Measurements from ENCODE around the gene ZNF609.
"Not testable (repeated sequence)": the region's sequence is repeated elsewhere in the genome, so short reads cannot be mapped to it uniquely, and the experiment has no call there.

Gene ZNF609

DNA sequence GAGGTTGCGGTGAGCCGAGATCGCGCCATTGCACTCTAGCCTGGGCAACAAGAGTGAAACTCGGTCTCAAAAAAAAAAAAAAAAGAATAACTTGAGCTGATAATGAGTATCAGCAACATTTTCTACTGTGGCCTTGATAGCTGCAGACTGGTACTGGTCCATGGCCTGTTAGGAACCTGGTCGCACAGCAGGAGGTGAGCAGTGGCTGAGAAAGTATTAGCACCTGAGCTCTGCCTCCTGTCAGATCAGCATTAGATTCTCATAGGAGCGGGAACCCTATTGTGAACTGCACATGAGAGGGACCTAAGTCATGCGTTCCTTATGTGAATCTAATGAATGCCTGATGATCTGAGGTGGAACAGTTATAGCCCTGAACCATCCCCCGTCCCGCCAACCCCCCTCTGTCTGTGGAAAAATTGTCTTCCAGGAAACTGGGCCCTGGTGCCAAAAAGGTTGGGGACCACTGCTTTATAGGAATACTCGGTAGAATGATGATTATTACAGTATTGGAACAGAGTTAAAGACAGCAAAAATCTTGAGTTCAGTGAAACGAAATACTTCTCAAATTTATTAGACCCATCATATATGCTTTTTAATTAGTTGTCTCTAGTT is 126.0 kb downstream of the ZNF609 start:
- DNase-seq (ENCODE audit: low spot score): no peak

DNA sequence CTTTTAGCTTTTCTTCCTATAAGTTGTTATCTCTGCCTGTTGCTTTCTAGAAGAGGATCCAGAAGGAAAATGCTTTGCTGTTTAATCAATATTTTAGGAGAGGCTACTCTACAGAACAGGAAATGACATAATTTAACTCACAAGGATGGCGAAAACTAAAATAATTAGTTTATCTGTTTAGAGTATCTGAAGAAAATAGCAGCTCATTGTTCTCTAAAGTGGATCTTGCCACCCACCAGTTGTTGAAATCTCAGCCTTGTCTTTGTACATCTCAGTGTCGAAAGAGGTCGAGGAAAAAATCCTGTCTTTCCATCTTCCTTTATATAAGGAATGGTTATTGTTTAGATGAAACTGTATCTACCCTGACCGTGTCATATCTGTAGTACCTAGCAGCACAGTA is 126.6 kb downstream of the ZNF609 start:
- no peak for DNase-seq (ENCODE audit: low spot score)

DNA sequence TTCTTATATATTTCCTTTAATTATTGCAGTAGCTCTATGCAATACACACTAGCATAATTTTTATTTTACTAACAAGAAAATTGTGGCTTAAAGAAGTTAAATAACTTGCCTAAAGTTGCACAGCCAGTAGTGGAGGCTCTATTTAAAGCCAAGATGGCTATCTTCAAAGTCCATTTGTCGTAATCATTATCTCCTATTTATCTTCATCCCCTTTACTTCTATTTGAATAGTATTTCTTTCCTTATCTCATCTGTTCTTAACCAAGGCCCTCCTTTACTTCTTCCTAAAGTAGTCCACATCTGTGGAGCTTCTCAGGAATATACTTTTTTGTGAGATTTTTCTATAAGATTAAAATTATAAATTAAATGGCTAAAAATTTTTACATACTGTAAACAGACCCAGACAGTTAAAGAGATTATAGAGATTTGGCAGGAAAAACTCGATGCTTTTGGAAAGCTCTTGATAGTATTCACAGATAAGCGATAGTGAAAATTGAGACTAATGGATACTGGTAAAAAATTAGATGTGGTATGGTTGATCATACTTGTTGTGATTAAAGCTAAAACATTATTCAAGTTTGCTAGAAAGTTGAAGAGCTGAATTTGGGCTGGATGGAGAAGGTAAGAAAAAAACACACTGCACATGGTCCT is 129.2 kb downstream of the ZNF609 start:
- DNase-seq (ENCODE audit: low spot score): no peak

DNA sequence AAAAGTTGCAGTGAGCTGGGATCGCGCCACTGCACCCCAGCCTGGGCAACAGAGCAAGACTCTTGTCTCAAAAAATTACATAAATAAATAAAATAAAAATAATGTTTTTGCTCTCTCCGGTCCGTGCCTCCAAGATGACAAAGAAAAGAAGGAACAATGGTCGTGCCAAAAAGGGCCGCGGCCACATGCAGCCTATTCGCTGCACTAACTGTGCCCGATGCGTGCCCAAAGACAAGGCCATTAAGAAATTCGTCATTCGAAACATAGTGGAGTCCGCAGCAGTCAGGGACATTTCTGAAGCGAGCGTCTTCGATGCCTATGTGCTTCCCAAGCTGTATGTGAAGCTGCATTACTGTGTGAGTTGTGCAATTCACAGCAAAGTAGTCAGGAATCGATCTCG is 132.5 kb downstream of the ZNF609 start:
- DNase-seq (ENCODE audit: low spot score): not testable (repeated sequence)

DNA sequence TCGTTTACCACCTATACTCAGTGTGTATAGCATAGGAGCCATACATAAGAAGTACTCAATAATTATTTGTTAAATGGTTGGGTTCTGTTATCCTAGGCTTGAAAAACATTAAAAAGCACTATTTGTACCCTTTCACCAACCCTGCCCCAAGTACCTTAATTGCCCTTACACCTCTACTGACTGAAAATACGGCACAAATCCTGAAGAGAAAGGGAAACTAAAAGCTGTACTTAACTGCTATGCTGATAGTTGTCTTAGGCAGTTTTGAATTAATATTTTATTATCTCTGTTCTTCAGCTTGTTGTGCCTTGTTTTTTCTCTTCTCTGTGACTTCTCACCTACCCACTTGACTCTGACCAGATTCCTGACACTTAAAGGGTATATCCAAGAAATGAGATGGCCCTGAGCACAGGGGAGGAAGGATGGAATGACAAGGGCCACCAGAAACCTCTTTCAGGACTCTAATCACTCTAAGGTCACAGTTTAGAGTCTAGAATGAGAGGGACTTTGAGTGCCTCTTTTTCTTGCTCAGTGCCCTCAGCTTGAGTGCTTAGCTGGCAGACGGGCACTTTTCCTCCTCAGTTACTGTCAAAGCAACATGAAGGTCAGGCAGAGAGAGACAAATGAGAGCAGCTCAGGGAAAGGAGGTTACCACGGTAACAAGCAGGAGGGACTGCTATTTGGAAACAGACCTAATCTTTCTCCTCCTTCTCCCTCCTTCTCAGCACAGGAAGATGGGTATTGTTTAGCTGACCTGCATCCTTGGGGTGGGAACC is 136.5 kb downstream of the ZNF609 start:
- DNase-seq (ENCODE audit: low spot score): peak; percentile 31

DNA sequence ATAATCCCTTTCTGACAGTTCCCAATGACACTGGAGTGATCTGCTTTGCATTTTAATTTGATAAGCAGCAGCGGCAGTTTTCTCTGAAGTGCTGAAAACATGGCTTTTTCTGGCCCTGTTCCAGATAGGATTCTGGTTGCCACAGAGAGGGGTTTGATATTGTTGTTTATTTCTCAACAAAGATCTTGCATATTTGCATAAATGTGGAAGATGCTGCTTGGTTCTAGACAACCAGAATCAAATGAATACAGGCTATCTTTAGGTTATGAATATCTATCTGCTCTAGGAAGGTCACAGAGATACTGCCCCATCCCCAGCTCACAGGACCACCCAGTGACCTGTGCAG is 137.1 kb downstream of the ZNF609 start:
- no peak for DNase-seq (ENCODE audit: low spot score)

DNA sequence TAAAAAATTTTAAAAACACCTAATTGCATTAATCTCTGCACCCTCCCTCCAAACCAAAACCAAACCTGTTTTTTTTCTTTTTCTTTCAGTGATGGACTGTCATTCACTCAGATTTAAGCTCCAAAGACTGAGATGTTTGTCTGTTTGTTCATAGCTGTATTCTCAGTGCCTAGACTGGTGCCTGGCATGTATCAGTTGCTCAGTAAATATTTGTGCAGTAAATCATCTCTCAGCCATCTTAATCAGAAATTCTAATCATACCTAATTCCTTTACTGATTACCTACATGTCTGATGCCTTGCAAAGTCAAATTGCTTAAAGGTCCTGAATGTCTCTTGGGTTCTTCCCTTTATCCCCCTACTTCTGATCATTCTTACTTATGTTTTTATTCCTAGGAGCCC is 138.8 kb downstream of the ZNF609 start:
- no peak for DNase-seq (ENCODE audit: low spot score)

DNA sequence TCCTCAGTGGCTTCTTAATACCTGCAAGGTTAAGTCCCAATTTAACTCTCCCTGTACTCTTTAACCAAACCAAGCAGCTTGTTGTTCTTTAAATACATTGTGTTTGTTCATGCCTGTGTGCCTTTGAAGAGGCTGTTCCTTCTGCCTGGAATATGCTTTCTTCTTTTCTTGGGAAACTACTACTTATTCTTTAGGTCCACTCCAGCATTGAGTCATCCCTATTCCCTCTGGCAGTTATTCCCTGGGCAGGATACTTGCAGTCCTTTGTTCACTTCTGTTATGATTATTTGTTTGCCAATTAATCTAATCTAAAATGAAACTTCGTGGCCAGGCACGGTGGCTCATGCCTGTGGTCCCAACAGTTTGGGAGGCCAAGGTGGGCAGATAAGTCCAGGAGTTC is 139.3 kb downstream of the ZNF609 start:
- DNase-seq (ENCODE audit: low spot score): no peak

DNA sequence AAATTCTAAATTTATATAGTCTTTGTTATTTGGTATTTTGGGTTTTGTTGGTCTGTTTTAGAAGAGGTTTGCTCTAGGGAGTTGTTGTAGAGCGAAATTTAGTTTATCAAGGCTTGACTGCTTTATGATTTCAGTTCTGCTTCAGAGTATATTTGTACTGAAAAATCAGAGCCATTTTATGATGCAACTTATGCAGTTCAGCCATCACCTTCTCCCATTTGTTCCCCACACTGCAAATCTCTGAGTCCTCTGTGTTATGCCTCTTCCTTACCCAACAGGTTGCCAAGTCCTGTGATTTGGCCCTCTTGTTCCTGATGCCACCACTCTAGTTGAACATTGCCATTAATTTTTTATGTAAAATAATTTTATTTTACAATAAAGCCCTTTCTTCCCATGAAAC is 140.4 kb downstream of the ZNF609 start:
- DNase-seq (ENCODE audit: low spot score): no peak

DNA sequence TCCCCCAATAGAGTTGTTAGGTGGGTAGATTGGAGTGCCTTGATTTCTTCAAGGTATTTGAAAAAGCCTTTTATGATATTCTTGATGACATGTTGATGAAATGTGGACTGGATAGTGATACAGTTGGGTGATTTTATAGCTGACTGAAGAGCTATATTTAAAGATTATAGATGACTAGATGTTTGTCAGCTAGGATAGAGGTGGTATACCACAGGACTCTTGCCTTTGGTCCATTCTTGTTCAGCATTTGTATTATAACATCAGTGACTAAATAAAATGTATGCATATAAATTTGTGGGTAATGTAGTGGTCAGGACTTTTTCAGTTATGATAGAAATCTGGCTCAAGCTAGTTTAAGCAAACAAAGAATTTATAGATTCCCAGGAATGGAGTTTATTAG is 143.9 kb downstream of the ZNF609 start:
- no peak for DNase-seq (ENCODE audit: low spot score)

DNA sequence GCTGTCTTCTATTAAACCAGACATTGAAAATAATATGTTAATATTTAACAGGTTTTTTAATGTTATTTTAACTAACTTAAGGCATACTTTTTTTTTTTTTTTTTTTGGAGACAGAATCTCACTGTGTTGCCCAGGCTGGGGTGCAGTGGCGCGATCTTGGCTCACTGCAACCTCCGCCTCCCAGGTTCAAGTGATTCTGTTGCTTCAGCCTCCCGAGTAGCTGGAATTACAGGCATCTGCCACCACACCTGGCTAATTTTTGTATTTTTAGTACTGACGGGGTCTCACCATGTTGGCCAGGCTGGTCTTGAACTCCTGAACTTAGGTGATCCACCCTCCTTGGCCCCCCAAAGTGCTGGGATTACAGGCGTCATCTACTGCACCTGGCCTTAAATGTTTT is 147.0 kb downstream of the ZNF609 start:
- not testable (repeated sequence) for DNase-seq (ENCODE audit: low spot score)

DNA sequence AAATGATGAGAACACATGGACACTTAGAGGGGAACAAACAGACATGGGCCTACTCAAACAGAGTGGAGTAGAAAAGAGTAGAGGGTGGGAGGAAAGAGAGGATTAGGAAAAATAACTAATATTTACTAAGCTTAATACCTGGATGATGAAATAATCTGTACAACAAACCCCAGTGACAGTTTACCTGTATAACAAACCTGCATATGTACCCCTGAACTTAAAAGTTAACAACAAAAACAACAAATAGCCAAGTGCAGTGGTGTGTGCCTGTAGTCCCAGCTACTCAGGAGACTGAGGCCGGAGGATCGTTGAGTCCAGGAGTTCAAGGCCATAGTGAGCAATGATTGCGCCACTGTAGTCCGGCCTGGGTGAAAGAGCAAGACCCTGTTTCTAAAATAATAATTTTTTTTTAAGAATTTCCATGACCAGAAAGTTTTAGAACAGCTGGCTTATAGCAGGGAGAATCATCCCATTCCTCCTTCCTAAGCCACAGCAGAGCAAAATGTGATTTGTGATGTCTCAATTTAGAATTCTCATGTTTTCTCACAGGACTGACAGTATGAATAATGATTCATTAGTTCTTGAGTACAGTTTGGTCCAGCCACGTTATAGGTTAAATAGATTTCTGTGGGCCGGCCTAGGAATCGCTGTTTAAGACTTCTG is 150.0 kb downstream of the ZNF609 start:
- no peak for DNase-seq (ENCODE audit: low spot score)

DNA sequence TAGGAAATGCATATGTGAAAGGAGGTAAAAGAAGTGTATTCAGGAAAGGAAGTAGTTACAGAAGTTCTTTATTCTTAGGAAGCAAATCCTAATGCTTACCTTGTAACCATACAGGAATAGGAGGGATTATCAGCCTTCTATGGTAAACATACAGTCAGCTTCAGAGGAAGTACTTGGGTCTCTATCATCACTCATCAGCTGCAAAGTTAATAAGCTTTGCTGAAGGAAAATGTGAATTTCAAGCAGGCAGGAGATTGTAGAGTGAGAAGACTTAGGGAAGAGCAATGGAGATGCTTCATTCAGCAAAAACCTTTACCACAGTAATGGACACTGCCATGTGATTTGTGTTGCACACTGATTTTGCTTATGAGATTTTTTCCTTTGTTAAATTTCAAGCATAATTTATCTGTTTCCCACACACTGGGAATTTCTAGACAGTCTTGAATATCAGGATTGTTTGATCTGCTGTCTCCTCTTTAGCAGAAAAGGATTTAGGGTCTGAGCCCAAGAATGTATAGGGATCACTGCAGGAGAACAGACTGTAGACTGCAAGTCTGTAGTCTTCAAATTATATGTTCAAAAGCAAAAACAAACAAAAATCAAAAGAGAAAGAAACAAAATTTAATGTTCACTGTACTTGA is 150.8 kb downstream of the ZNF609 start:
- DNase-seq (ENCODE audit: low spot score): no peak

DNA sequence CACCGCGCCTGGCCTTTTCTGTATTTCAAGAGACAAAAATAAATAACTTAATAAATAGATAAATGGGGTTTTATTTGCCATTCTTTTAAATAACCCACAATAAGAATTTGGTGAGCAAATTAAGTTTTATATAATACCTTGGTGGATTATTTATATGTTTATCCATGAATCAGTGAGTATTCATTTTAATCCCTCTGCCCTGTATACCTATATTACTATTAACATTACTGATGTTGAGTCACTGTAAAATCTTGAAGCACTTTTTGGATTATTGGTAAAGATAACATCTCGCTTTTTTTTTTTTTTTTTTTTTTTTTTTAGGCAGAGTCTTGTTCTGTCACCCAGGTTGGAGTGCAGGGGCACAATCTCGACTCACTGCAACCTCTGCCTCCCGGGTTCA is 154.1 kb downstream of the ZNF609 start:
- DNase-seq (ENCODE audit: low spot score): no peak

DNA sequence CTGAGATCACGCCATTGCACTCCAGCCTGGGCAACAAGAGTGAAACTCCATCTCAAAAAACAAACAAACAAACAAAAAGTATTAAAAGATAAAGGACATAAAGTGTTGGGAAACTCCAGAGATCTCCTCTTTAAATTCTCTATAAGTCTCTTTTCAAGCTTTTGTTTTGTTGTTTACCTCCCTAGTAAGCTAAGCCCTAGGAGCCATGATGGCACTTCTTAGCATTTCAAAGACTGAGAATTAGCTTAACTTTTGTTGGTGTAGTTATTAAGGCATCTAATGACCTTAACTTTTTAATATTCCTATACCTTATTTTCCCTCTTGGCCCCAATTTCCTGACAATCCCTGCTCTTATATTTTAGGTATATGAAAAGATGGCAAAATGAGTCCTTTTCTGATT is 157.3 kb downstream of the ZNF609 start:
- no peak for DNase-seq (ENCODE audit: low spot score)

DNA sequence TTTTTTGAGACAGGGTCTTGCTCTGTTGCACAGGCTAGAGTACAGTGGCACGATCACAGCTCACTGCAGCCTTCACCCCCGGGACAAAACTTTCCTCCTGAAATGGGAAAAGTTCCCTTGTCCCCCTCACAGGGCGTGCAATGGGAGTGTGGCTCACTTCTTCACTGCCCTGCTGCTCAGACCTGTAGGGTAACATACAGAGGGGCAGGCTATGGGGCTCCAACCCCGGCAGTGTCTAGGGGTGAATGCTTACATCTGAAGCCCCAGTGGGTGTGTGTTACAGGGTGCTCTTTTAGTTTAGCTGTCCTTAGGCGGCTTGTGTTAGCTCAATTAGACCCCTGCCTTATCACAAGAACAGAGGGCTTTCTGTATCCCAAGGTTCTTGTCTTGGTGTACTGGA is 157.8 kb downstream of the ZNF609 start:
- DNase-seq (ENCODE audit: low spot score): no peak

DNA sequence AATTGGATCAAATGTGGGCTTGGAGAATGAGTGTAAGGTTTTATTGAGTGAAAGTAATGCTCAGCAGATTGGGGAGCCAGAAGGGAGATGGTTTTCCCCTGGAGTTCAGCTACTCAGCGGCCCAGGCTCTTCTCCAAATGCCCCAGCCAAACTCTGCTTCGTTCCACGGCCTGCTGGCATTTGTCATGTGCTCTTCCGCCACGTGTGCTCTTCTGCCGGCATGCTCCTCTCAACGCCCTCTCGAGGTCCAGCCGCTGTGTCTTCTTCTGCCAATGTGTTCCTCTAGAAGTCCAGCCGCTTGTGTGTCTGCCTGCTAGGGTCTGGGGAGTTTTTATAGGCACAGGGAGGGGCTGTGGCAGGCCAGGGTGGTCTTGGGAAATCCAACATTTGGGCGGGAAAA is 158.2 kb downstream of the ZNF609 start:
- DNase-seq (ENCODE audit: low spot score): no peak

DNA sequence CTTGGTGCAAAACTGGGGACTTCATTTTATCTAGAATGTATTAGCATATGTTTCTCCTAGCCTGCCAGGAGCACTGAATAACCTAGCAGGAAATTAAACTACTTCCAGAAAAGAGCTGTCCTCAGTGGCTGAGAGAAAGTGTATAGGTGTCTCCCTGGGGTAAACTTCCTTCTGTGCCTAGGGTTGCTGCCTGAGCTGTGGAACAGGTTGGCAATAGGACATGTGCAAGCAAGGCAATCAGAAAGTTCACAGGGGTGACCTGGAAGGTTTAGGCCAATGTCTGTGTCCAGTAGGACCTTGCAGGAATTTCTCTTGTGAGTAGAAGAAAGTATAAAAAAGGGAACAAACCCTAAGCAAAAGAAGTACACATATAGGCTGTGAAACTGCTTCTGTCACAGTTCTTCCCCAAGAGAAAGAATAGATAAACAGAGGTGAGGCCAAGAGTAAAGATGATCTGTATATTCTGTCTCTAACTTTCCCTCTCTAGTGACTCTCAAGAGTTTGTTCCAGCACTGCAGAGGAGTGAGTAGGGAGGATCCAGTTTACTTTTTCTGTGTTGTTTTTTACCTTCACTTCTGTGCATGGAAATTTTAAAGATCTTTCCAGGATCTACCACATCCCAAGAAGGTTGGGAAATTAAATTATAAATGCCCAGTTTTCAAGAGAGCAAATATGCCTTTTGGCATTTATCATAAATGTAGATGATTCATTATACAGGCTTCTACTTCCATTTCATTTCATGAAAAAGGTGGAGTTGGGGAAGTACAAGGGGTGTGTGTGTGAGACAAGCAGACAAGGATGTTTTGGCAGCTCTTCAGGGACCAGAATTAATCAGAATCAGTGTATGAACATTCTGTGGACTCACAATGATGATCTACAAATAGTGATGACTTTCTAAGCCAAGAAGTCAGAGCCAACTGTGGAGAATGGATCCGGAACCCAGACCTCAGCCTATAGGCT is 159.8 kb downstream of the ZNF609 start:
- DNase-seq (ENCODE audit: low spot score): peak; percentile 37

DNA sequence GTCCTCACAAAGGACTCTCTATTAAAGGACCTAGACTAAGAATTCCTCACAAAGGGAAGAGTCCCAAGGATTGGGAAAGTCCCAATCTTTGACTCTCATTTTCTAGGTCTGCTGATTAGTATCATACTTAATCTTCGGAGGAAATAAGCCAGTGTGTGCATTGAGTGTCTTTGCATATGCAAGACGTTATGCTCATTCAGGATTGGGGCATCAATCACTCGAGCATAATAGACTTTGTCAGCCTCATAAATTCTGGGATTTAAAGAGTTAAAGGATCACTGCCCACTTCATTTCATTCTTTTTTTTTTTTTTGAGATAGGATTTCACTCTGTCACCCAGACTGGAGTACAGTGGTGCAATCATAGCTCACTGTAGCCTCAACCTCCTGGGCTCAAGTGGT is 160.7 kb downstream of the ZNF609 start:
- DNase-seq (ENCODE audit: low spot score): no peak

DNA sequence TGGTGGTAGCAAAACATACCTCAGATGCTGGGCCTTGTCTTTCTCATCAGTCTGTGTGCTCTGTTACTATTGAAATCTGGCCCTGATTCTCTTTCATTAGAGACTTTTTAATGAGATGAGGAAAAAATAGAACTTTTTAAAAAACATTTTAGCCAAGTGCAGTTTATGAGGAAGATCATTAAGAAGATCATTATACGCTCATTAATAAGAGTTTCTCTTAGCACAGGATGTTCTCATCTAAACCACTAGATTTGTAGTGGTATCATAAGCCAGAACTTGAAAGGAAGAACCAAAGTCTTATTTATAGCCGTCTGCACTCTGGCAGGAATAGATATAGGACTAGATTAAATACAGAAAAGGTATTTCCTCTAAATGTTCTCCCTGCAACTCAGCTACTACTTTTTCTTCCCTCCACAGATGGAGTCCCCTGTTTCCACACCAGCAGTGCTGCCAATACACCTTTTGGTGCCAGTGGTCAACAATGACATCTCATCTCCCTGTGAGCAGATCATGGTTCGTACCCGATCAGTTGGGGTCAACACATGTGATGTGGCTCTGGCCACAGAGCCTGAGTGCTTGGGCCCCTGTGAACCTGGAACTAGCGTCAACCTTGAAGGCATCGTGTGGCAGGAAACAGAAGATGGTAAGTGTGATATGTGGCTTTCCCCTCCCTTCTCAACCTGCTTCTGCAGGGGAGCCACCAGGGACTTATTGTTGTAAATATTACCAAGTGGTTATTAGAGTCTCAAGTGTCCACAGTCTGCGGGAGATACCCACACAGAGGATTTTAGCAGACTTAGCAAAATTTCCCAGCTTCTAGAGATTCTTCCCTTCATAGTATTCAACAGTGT is 162.3 kb downstream of the ZNF609 start:
- DNase-seq (ENCODE audit: low spot score): no peak
